NCI-H510A (cell line): ENCODE results near the gene NTHL1.
"Not testable (repeated sequence)": the region's sequence is repeated elsewhere in the genome, so short reads cannot be mapped to it uniquely, and the experiment has no call there.

Source experiments
- DNase-seq: peaks from one replicate; lab custom pipeline; 2025; lab: John Stamatoyannopoulos, UW

Gene NTHL1

DNA sequence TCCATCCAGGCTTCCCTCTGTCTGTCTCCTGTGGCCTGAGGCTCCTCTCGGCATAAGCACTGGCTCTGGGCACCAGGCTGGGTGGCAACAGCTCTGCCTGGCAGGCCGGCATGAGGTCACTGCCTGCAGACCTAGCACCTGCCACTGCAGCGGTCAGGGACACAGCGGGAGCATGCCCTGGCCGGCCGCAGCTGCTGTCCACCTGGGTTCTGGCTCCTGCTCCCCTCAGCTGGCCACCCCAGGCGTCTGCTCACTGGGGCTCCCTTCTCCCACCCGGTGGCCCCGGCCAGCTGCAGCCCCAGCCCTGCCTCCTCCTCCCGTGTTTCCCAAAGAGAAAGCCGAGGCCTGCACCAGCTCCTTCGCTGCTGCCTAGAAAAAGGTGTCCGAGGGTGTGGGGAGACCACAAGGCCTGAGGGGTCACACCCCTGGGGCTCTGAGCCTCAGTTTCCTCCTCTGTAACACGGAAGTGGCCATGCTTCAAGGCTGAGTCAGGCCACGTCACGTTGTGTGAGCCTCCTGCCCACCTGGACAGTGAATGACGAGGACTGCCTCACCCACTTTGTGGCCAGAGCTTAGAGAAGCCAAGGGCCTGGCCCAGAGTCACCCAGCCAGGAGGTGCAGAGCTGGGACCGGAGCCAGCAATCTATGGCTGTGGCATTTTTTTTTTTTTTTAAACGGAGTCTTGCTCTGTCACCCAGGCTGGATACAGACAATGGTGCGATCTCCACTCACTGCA, 6.7 kb downstream of the NTHL1 start:
- no peak for DNase-seq

DNA sequence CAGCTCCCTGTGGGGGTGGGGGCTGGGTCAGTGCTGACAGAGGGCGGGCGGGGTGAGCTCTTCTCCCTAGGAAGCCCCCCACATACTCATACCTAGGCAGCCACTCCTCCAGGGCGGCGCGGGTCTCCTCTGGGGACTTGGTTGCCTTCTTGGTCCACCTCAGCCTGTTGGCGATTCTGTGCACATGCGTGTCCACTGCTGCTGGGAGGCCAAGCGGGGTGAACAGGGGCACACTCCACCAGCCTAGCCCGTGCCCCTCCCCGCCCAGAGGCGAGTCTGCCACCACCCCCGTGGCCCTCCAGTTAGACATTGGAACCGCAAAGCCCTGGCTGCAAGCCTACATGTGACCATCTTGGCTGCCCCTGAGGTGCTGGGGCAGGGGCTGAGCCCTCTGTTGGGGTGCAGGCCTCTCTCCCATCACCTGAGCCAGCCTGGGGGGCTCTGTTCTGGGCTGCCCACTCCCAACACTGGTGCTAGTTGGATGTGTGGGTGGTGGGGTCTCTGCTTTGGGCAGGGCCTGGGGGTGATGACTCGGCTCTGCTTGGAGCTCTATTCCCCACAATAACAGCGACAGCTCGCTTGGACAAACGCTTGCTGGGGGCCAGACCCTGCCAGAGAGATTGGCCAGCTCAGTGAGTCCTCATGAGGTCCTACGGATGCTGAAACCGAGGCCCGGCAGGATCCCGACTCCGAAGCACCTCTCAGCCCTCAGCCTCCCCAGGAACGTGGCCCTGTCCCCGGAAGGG, 7.4 kb downstream of the NTHL1 start:
- DNase-seq, result no peak

DNA sequence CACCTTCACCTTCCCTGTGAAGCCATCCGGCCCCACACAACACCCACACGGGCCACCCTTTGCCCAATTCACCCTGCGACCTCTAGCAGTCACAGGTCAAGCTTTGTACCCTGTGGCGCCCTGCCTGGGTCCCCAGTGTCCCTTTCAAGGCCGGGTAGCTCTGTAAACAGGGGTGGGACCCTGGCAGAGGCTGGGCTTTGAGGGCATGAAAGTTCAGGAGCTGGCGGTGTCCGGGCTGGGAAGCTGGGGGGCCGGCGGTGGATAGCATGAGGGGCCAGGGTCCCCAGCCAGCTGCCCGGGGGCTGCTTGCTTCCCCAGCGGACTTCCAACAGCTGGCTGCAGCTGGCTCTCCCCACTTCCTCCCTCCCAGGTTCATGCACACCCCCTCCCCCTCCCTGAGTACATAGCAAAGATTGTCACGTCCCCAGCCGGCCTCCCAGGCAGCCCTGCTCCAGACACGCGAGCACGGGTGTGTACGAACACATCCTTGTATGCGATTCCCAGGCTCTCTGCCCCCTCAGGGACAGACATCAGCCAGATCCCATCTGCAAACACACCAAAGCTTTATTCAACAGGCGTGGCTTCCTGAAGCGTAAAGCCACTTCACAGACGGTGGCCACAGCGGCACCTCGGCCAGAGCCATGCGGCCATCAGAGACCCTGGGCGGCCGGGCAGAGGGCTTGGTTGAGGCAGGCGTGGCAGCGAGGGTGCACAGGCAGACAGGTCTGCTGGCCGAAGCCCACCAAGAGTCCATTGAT, 8.2 kb downstream of the NTHL1 start:
- no peak for DNase-seq

DNA sequence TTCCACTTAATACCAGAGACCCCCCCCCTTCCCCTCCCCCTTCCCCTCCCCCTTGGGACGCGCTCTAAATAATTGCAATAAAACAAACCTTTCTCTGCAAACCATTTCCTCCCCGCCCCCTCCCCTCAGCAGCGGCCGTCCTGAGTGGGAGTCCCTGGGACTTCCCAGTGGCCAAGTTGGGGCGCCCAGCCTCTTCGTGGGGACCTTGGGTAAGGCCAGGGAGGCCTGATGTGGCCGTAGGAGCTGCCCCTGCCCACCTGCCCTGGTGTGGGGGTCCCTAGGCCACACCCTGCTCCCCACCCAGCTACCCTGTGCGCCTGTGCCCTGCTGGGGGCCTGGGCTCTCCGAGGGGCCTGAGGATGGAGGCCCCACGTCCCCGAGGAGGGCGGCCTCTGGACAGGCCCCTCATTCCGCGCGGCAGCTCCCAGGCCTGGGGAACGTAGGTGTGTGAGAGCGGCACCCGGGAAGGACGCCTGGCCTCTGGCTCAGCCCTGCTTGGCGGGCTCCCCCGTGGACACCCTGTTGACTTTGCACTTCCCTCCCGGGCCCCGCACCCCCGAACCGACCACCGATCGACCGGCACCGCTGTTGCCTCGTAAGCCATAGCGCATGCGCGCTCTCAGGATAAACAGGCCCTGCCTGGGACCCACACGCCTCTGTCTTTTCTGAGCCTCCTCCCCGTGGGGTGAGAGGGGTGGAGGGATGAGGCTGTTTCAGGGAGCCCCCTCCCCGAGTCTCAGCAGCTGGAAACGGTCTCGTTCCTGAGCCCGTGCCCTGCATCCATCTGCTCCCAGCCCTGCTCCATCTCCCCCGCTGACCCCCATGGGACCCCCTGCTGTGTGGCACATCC, 9.0 kb downstream of the NTHL1 start:
- no peak for DNase-seq

DNA sequence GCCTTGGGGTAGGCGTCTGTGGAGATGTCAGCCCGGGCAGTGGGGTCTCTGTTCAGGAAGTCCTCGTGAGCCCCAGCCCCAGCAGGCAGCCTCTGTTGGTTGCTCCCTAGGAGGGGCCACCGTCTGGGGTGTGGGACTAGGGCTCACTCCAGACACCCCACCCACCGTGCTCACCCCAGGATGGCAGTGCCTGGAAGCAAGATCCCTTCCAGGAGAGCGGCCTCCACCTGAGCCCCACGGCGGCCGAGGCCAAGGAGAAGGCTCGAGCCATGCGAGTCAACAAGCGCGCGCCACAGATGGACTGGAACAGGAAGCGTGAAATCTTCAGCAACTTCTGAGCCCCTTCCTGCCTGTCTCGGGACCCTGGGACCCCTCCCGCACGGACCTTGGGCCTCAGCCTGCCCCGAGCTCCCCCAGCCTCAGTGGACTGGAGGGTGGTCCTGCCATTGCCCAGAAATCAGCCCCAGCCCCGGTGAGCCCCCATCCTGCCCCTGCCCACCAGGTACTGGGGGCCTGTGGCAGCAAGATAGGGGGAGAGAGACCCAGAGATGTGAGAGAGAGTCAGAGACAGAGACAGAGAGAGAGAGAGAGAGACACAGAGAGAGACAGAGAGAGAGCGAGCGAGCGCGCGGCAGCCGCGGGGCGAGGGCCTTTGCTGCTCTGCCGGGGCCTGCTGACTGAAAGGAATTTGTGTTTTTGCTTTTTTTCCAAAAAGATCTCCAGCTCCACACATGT, 9.8 kb downstream of the NTHL1 start:
- no peak for DNase-seq

DNA sequence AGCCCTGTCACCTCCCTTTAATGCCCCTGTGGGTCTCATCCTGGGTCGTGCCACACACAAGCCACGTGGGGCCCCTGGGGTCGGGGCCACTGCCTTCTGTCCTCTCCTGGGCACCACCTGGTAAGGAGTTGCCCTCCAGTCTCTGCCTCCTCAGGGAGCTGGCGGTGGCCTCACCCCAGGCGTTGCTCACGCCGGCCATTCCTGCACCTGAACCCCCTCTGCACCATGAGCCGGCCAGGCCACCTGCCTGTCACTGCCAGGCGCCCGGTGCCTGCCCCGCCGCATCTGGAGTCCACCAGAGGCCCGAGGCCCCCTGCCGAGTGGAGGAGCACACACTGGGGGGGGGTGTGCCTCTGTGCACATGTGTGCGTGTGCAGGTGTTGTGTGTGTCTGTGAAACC, 10.5 kb downstream of the NTHL1 start:
- DNase-seq, result no peak

DNA sequence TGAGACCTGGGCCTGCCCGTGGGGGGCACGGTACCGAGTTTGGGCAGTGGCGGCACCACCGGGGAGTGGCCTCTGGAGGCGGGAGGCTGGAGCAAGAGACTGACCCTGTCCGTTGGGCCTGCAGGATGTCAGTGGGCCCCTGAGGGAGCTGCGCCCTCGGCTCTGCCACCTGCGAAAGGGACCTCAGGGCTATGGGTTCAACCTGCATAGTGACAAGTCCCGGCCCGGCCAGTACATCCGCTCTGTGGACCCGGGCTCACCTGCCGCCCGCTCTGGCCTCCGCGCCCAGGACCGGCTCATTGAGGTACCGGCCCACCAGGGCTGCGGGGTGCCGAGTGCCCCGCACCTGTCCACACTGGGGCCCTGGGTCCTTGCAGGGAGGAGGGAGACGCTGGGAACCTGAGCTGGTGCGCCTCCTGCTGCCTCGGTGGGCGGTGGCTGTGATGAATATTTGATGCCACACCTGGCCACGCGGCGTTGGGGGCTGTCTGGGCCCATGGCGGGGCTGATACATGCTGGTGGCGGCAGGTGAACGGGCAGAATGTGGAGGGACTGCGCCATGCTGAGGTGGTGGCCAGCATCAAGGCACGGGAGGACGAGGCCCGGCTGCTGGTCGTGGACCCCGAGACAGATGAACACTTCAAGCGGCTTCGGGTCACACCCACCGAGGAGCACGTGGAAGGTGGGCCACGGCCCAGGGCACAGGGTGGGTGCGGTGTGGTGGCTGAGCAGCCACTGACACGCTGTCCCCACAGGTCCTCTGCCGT, 11.3 kb downstream of the NTHL1 start:
- DNase-seq, result no peak

DNA sequence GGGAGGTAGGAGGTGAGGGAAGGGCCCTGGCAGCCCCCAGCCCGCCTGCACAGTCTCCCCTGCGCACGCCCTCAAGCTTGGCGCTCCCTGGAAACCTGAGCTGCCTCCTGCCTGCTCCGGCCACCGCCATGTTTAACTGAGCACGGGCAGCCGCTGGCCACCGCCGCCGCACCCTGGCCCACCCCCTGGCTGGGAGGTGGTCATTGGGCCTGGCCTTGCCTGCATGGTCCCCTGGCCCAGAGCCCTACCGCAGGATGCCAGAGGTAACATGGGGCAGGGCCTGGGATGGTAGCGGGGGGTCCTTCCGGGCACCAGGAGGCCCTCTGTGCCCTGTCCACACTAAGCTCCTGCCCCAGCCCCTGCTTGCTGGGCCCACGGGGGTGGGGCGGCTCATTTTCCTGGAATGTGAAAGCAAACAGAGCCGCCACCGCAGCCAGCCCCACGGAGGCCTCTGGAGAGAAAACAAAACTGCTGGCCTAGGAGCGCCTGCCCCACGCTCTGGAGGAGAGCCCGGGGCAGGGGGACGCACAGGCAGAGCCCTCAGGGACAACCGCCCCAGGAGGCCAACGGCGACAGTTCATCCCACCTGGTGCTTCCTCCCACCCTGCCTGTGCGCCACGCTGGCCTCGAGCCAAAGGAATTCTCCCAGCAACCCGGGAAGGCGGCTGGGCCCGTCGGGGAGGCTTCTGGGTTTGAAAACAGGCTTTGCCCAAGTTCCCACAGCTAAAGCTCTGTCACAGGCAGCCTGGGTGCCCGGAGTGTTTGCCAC, 12.0 kb downstream of the NTHL1 start:
- no peak for DNase-seq

DNA sequence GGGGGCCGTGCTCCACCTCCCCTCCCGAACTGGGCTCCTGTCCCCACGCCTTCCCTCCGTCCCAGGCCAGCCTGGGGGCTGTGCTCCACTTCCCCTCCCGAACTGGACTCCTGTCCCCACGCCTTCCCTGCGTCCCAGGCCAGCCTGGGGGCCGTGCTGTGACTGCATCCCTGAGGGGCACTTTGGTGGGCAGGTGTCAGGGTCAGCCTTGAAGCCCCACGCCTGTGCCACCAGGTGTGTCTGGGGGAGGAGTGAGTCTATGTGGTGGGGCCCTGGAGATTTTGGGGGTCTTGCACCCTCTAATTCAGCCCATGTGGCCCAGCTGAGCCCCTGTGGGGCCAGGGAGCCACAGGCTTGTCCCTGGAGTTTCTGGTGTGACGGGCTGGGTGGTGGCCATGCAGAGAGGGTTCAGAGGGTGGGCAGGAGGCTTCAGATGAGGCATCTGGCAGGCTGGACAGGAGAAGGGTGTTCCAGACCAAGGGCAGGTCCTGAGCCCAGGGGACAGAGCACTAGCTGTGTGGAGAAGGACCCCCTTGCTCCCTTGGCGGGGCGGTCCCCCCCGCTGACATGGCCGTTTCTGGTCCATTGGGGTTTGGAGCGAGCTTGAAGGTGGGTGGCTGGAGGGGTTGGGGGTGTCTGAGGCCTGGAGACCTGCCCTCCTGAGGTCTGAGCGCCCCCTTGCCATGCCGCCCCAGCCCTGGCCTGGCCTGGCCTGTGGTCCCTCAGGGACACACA, 12.8 kb downstream of the NTHL1 start:
- no peak for DNase-seq

DNA sequence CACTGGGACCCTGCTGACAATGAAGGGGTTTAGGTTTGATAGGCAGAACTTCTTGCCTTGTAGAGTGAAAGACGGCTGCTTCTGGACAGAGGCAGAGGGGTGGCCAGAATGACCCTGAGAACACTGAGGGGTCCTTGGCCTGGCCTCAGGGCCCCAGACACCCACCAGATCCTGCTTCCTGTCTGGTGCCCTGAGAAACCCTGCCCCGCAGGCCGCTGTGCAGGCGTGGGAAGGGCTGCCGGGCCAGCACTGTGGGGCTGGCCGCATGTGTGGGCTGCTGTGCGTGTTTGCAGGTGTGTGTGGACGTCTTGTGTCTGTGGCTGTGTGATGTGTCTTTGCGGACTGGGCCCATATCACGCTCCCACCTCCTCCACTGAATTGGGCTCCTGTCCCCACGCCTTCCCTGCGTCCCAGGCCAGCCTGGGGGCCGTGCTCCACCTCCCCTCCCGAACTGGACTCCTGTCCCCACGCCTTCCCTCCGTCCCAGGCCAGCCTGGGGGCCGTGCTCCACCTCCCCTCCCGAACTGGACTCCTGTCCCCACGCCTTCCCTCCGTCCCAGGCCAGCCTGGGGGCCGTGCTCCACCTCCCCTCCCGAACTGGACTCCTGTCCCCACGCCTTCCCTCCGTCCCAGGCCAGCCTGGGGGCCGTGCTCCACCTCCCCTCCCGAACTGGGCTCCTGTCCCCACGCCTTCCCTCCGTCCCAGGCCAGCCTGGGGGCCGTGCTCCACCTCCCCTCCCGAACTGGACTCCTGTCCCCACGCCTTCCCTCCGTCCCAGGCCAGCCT, 13.5 kb downstream of the NTHL1 start:
- DNase-seq, result not testable (repeated sequence)

DNA sequence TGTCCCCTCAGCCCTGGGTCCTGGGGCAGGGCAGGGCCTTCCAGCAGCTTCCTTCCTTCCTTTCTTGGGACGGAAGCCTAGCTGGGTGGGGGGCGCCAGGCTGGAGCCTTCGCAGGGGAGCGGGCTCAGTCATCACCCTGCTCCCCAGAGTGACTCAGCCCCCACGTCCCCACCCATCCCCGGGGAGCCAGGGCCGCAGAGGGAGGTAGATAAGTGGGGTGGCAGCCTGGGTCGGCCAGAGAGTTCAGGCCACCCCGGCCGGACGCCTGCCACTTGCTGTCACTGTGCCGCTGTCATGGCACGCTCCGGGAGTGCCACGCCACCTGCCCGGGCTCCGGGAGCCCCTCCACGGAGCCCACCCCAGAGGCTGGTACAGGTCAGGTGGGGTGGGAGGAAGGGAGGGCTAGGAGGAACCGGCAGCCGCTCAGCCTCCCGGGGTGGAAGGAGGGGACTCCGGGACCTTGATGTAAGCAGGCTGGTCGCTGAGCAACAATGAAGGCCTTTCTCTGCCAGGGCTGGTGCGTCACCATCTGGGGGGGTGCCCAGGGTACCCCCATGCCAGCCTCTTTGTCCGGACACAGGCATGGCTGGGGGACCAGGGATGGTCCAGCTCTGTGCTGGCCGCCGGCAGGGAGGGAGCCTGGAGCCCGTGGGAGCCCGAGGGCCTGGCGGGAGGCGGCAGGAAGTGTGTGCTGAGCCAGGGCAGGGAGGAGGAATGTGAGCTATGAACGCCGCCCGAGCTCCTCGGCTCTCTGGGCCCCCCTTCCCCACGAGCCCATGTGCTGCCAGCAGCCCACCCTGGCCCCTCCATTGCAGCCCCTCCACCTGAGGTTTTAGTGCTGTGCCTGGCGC, 14.4 kb downstream of the NTHL1 start:
- no peak for DNase-seq

DNA sequence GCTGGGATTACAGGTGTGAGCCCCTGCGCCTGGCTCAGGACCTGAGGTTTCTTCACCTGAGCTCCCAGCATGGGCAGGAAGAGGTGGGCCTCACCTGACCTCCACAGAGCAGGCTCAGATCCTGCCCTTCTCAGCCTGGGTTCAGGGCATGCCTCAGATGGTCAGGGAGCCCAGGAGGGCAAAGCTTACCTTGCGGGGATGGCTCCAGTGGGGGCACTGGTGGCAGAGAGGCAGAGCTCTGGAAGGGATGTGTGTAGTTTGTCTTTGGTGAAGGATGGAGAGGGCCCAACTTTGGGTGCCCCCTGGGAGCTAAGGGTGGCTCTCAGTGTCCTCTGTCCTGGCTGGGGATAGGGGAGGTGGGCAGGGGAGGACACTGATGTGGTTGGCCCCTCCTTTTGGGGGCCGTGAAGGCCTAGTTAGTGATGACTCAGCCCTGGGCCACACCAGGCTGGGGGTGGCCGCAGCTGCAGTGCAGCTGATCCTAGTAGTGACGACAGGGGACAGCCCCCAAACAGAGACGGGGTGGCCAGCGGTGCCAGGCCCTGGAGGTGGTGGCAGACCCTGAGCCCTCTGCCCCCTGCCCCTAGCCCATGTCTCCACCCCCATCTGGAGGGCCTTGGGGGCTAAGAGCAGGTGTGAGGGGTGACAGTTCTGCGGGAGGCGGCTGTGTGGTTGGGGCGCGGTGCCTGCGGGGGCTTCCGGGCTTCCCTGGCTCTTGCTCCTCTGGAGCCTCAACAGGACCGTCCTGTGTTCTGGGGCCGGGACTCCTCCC, 15.2 kb downstream of the NTHL1 start:
- DNase-seq, result no peak

DNA sequence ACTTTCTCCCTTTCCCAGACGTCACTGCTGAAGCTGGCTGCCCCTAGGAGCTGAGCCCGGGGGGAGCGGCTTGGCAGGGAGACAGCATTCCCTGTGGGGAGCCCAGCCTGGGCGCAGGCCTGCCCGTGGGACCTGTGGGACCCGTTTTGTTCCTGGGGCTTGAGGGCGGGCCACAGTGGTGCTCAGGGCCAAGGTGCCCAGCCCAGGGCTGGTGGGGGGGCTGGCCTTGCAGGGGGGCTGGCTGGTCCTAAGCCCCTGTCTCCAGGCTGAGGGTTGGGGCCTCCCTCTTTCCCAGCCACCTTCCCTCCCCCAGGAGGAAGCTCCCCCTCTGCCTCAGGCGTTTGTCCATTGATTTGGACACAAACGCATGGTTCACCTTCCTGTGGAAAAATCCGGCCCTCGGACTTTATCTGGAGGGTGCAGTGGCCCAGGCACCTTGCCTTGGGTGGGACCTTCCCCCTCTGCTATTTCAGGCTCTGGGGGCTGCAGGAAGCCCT, 16.5 kb downstream of the NTHL1 start:
- DNase-seq, result no peak

DNA sequence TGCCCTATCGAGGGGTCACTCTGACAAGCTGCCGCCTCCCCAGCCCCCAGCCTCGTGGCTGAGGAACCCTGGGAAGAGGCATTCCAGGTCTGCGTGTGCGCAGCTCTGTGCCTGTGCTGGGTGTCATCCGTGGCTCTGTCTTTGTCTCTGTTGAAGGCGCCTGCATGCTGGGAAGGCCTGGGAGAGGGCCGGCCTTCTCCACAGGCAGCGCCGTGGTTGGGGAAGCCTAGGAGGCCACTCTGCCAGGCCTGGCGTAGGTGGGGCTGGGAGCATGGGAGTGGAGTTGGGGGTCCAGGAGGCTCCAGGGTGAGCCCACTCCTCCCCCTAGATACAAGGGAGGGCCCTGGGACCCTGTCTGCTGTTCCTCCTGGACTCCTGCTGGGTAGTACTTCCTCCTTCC, 17.6 kb downstream of the NTHL1 start:
- DNase-seq, result no peak

DNA sequence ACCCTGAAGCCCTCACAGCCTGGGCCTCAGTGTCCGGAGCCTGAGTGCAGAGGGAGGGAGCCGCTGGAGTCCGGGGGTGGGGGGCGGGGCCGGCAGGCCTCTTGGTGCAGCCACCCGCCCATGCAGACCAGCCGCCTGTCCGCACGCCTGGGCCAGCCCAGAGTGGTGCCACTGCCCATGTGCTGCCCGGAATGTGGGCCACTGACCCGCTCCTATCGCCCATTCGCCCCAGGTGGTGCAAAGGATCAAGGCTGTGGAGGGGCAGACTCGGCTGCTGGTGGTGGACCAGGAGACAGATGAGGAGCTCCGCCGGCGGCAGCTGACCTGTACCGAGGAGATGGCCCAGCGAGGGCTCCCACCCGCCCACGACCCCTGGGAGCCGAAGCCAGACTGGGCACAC, 18.3 kb downstream of the NTHL1 start:
- DNase-seq, result no peak

DNA sequence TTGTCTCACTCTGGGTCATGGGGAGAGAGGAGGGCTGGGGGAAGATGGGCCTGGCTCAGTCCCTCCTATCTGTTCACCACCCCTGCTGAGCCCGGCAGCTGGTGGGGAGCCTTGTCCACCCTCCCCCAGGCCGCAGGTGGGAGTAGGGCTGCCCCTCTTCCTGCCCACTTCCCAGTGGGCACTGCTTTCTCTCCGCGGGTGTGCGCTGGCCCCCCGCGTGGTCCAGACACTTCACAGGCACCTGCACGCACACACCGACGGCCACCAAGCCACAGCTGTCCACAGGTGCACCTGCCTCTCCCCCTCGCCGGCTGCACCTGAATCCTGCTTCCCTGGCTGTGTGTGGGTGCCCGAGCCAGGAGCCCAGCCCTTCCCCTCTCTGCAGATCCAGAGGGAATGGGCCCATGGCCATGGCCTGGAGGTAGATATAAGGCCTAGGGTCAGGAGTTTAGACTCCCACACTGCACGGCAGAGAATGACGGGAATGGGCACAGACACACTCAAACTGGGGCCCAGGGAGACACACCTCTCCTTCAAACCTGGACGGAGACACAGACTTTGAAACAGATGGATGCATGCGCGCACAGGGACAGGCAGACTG, 18.9 kb downstream of the NTHL1 start:
- no peak for DNase-seq
